IMR-90 (cell line): Measurements from ENCODE around the gene KIRREL1. TPM values are rescaled to one million over a fixed set of nuclear protein-coding genes. Genes with fewer than 3 reads are reported as not detected.

Source experiments
- ATAC-seq: fragments of 200-7000 bp; cut with Tn5 transposase; 2 replicates; pipeline ENCODE4 v1.9.1; 2020; ENCODE audit warnings: low read depth, mild to moderate bottlenecking, moderate library complexity
- BruUV-seq: library from RNA; stranded (reverse); fragments of 400-500 nt; replicated peaks from 2 replicates; lab custom pipeline; 2021; lab: Mats Ljungman, UMichigan
- CTCF ChIA-PET: fragments of 300-600 bp; formaldehyde crosslinking; extraction: SDS; loops from one replicate; lab custom pipeline; 2021; ENCODE audit warnings: antibody characterized with exemption; lab: Yijun Ruan, JAX
- POLR2A ChIA-PET: fragments of 300-600 bp; sonication (Branson Sonifier 250); formaldehyde crosslinking; loops from one replicate; lab custom pipeline; 2022; ENCODE audit warnings: antibody characterized with exemption; ENCODE audit not compliant: unreplicated experiment; lab: Charles Lee
- DNase-seq: peaks from one replicate; pipeline ENCODE4 v3.0.0; 2013
- H2AFZ ChIP-seq: replicated peaks from 2 replicates; pipeline ENCODE3; 2013; ENCODE audit warnings: low read length, mild to moderate bottlenecking; ENCODE audit not compliant: poor library complexity
- H2AK5ac ChIP-seq: 2 replicates; pipeline ENCODE4 v1.6.1; 2013; ENCODE audit warnings: low read depth, low read length, inconsistent platforms
- H2AK9ac ChIP-seq: replicated peaks from 2 replicates; pipeline ENCODE3; 2013; ENCODE audit warnings: mild to moderate bottlenecking, low read depth, low read length, moderate library complexity; ENCODE audit not compliant: poor library complexity
- H2BK120ac ChIP-seq: 2 replicates; pipeline ENCODE4 v1.6.1; 2013; ENCODE audit warnings: low read depth, low read length, inconsistent platforms
- H2BK15ac ChIP-seq: 3 replicates; pipeline ENCODE4 v1.6.1; 2013; ENCODE audit warnings: low read depth, low read length, inconsistent platforms
- H2BK20ac ChIP-seq: 2 replicates; pipeline ENCODE4 v1.6.1; 2013; ENCODE audit warnings: low read depth, mild to moderate bottlenecking, inconsistent platforms, low read length, moderate library complexity
- H2BK5ac ChIP-seq: 2 replicates; pipeline ENCODE4 v1.6.1; 2013; ENCODE audit warnings: mild to moderate bottlenecking, low read depth, low read length, inconsistent platforms; ENCODE audit not compliant: poor library complexity, severe bottlenecking
- H3K14ac ChIP-seq: replicated peaks from 2 replicates; pipeline ENCODE4 v1.6.1; 2013; ENCODE audit warnings: low read depth, low read length, inconsistent platforms
- H3K18ac ChIP-seq: 2 replicates; pipeline ENCODE4 v1.6.1; 2013; ENCODE audit warnings: low read depth, low read length, control low read depth
- H3K23ac ChIP-seq: 2 replicates; pipeline ENCODE4 v1.6.1; 2013; ENCODE audit warnings: low read depth, low read length, inconsistent platforms
- H3K27ac ChIP-seq: 2 replicates; pipeline ENCODE4 v1.5.1; 2013; ENCODE audit warnings: mild to moderate bottlenecking, control low read depth, low read length; ENCODE audit not compliant: insufficient read depth
- H3K27me3 ChIP-seq: 2 replicates; pipeline ENCODE4 v1.6.1; 2013; ENCODE audit warnings: low read length; ENCODE audit not compliant: control insufficient read depth, insufficient read depth
- H3K36me3 ChIP-seq: 2 replicates; pipeline ENCODE4 v1.6.1; 2013; ENCODE audit warnings: low read length, mixed read lengths; ENCODE audit not compliant: control insufficient read depth, insufficient read depth
- H3K4ac ChIP-seq: 2 replicates; pipeline ENCODE4 v1.6.1; 2013; ENCODE audit warnings: low read depth, low read length, inconsistent platforms
- H3K4me1 ChIP-seq: 2 replicates; pipeline ENCODE4 v1.6.1; 2013; ENCODE audit warnings: low read length, mixed read lengths; ENCODE audit not compliant: control insufficient read depth, insufficient read depth
- H3K4me2 ChIP-seq: 2 replicates; pipeline ENCODE4 v1.6.1; 2013; ENCODE audit warnings: low read depth, mild to moderate bottlenecking, control low read depth, low read length, moderate library complexity
- H3K4me3 ChIP-seq: 2 replicates; pipeline ENCODE4 v1.5.1; 2013; ENCODE audit warnings: low read depth, mild to moderate bottlenecking, control low read depth, low read length, moderate library complexity; ENCODE audit not compliant: insufficient read depth
- H3K56ac ChIP-seq: 2 replicates; pipeline ENCODE4 v1.6.1; 2013; ENCODE audit warnings: low read length, inconsistent platforms; ENCODE audit not compliant: insufficient read depth; ENCODE audit errors: extremely low read depth
- H3K79me1 ChIP-seq, 2 experiments: 2 replicates each; pipeline ENCODE4 v1.6.1; 2013; ENCODE audit warnings: low read length in 2 of 2, inconsistent platforms in 1 of 2, low read depth in 1 of 2
- H3K9ac ChIP-seq: 2 replicates; pipeline ENCODE4 v1.6.1; 2013; ENCODE audit warnings: low read depth, low read length, control low read depth
- H3K9me1 ChIP-seq: 2 replicates; pipeline ENCODE4 v1.6.1; 2013; ENCODE audit warnings: low read length, inconsistent platforms; ENCODE audit not compliant: insufficient read depth
- H3K9me3 ChIP-seq: 2 replicates; pipeline ENCODE4 v1.6.1; 2013; ENCODE audit warnings: low read length; ENCODE audit not compliant: control insufficient read depth, insufficient read depth
- H4K20me1 ChIP-seq: 2 replicates; pipeline ENCODE4 v1.6.1; 2013; ENCODE audit warnings: low read length, inconsistent platforms; ENCODE audit not compliant: insufficient read depth
- H4K5ac ChIP-seq: 2 replicates; pipeline ENCODE4 v1.6.1; 2013; ENCODE audit warnings: mild to moderate bottlenecking, low read depth, low read length, control low read depth
- H4K8ac ChIP-seq, 2 experiments: 2 replicates each; pipeline ENCODE4 v1.6.1; 2013; ENCODE audit warnings: low read depth in 2 of 2, low read length in 2 of 2, control low read depth in 1 of 2, inconsistent platforms in 1 of 2
- H4K91ac ChIP-seq: 2 replicates; pipeline ENCODE4 v1.6.1; 2013; ENCODE audit warnings: low read depth, low read length, inconsistent platforms; ENCODE audit not compliant: insufficient read depth
- CEBPB ChIP-seq: IDR thresholded peaks from 2 replicates; pipeline ENCODE4 v1.6.1; 2012; ENCODE audit warnings: low read depth, low read length, improper control_type of control experiment
- CHD1 ChIP-seq: IDR thresholded peaks from 2 replicates; pipeline ENCODE4 v1.6.1; 2012; ENCODE audit warnings: low read depth, low read length, improper control_type of control experiment
- ELK1 ChIP-seq: fragments of 150-350 bp; IDR thresholded peaks from 2 replicates; pipeline ENCODE4 v1.6.1; 2016; ENCODE audit warnings: low read depth, mild to moderate bottlenecking, low read length, moderate library complexity, borderline replicate concordance
- FOS ChIP-seq: fragments of 150-350 bp; IDR thresholded peaks from 2 replicates; pipeline ENCODE4 v1.6.1; 2016; ENCODE audit warnings: low read depth, low read length
- MAFK ChIP-seq: IDR thresholded peaks from 2 replicates; pipeline ENCODE4 v1.6.1; 2012; ENCODE audit warnings: low read depth, low read length, improper control_type of control experiment
- MAZ ChIP-seq: IDR thresholded peaks from 2 replicates; pipeline ENCODE4 v1.6.1; 2012; ENCODE audit warnings: low read depth, mild to moderate bottlenecking, low read length, improper control_type of control experiment, moderate library complexity, borderline replicate concordance
- SMC3 ChIP-seq: fragments of 150-350 bp; IDR thresholded peaks from 2 replicates; pipeline ENCODE4 v1.6.1; 2016; ENCODE audit warnings: low read depth, mild to moderate bottlenecking, antibody characterized with exemption, low read length, moderate library complexity
- whole genome bisulfite sequencing, 2 experiments: methylation state at CpG; one replicate each; pipeline versions ENCODE4 v1.1.5 to v1.1.7; 2013; ENCODE audit warnings: missing lambda C conversion rate in 2 of 2; ENCODE audit not compliant: insufficient read length in 1 of 2; ENCODE audit errors: extremely low coverage in 2 of 2; 5-methylcytosine and 5-hydroxymethylcytosine counted together
- dilution Hi-C: fragments of 300-500 bp; cut with HindIII; formaldehyde crosslinking; loops from one replicate; pipeline ENCODE4 v1.14.3; 2018; ENCODE audit warnings: low sequenced_read_pairs; ENCODE audit not compliant: unreplicated experiment
- in situ Hi-C: fragments of 300-500 bp; cut with MboI; formaldehyde crosslinking; loops from 3 replicates; pipeline ENCODE4 v1.14.3; 2019; ENCODE audit warnings: low sequenced_read_pairs, inconsistent platforms, mixed read lengths
- intact Hi-C: fragments of 100-400 bp; cut with micrococcal nuclease; formaldehyde crosslinking; loops from 2 replicates; pipeline ENCODE4 v1.10.0; 2022
- polyA plus RNA-seq, 3 experiments: library from polyadenylated mRNA; depleted of rRNA; stranded (reverse); fragments of >200 nt; gene quantifications; 2 replicates each; pipeline ENCODE4 v1.2.3, GENCODE V29; 2012; ENCODE audit warnings: low replicate concordance in 1 of 3
- total RNA-seq: library from RNA; depleted of rRNA; stranded (reverse); fragments of >200 nt; gene quantifications from 2 replicates; pipeline ENCODE4 v1.2.3, GENCODE V29; 2012
- TF ChIP-seq, protein P1 (sequence below): fragments of 150-350 bp; IDR thresholded peaks from 2 replicates; pipeline ENCODE4 v1.6.1; 2017; ENCODE audit warnings: mild to moderate bottlenecking, antibody characterized with exemption, low read length, low read depth

KIRREL1 gene
- total and polyA plus RNA-seq, 2 of the 4 experiments (the other 2 are of a cell fraction), result 58.1 to 64.7 TPM

DNA sequence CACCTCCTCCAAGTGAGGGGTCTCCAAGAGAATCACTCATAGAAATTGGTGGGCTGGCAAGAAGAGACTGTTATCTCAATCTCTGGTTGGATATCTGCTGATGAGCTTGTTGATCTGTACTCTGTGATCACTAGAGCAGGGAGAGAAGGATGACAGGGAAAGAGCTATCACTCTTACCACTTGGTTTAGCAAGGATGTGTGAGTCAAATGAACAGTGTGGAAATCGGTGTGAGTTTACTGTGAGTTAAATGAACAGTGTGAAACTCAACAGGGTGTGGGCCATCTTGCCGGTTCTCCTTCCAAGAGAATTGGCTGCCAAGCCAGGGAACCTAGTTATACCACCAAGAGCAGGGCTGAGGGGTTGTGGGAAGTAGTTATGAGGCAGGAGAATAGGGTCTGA, 154.0 kb downstream of the KIRREL1 start:
- peaks cover 6% of the 10 kb centered on the region for H3K9me1 ChIP-seq
- H3K27me3 ChIP-seq, result no peaks in the 10 kb centered on the region
- H2BK120ac ChIP-seq, result no peak overlapping the region
- no peak overlapping the region for H4K5ac ChIP-seq
- no peak overlapping the region for H2BK20ac ChIP-seq
- H3K4ac ChIP-seq, result no peak overlapping the region
- H4K20me1 ChIP-seq, result no peaks in the 10 kb centered on the region
- H2BK5ac ChIP-seq, result no peak overlapping the region
- H2BK15ac ChIP-seq, result no peak overlapping the region
- no peak overlapping the region for H4K8ac ChIP-seq
- H2AK9ac ChIP-seq, result no peak overlapping the region
- WGBS, 2 experiments, result 60% methylated on average over 1 of the region's 2 CpGs; no CpG with 5 or more reads in 1 of the 2 experiments
- H3K14ac ChIP-seq, result no peak overlapping the region
- ChIA-PET CTCF (no interaction called here), POLR2A (no interaction called here)
- H3K36me3 ChIP-seq, result no peaks in the 10 kb centered on the region
- H3K27ac ChIP-seq, result no peak overlapping the region
- H2AK5ac ChIP-seq, result no peak overlapping the region
- intact Hi-C loops, result no loop called here
- TF ChIP-seq CEBPB (no peak), MAFK (no peak), CHD1 (no peak), SMC3 (no peak), MAZ (no peak), FOS (no peak), ELK1 (no peak)
- TF ChIP-seq, protein P1, sequence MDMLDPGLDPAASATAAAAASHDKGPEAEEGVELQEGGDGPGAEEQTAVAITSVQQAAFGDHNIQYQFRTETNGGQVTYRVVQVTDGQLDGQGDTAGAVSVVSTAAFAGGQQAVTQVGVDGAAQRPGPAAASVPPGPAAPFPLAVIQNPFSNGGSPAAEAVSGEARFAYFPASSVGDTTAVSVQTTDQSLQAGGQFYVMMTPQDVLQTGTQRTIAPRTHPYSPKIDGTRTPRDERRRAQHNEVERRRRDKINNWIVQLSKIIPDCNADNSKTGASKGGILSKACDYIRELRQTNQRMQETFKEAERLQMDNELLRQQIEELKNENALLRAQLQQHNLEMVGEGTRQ, result no peak
- BruUV-seq, result no TSS peak
- in situ Hi-C loops, result loop anchor here (25.0 kb wide), 1 partner anchor 785 kb away; no protein-coding TSS in a partner anchor
- dilution Hi-C loops, result loop anchor here (25.0 kb wide), 1 partner anchor 185 kb away; no protein-coding TSS in a partner anchor
- no peak overlapping the region; the same call in 1 of the 2 replicates for H3K4me2 ChIP-seq
- peaks cover 3% of the 10 kb centered on the region for H3K4me1 ChIP-seq
- H3K9me3 ChIP-seq, result no peaks in the 10 kb centered on the region
- H3K79me1 ChIP-seq, result no peaks in the 10 kb centered on the region
- no peak overlapping the region for H3K56ac ChIP-seq
- no peak overlapping the region for H2AFZ ChIP-seq
- no peak overlapping the region for H3K9ac ChIP-seq
- ATAC-seq (no peak), DNase-seq (no peak)
- H3K23ac ChIP-seq, result no peak overlapping the region
- H3K4me3 ChIP-seq, result no peak overlapping the region
- H3K18ac ChIP-seq, result no peak overlapping the region
- H4K91ac ChIP-seq, result no peak overlapping the region
